WI38 (cell line): ENCODE measurements around the gene MED25.

Source experiments
- H3K4me3 ChIP-seq: 2 replicates; pipeline ENCODE4 v1.5.1; 2011; ENCODE audit warnings: low read depth, mild to moderate bottlenecking, control low read depth, low read length
- CTCF ChIP-seq: IDR thresholded peaks from 2 replicates; pipeline ENCODE4 v1.5.1; 2012; ENCODE audit warnings: low read depth, mild to moderate bottlenecking, control low read depth, low read length

Gene MED25

GRCh38 chr19:49788857-49789256, 29.2 kb upstream of the MED25 start:
- TF ChIP-seq CTCF, result no peak
- no peak overlapping the region for H3K4me3 ChIP-seq

GRCh38 chr19:49790866-49791265, 27.2 kb upstream of the MED25 start:
- no peak overlapping the region for H3K4me3 ChIP-seq
- no peak for TF ChIP-seq CTCF

GRCh38 chr19:49791776-49792445, 26.2 kb upstream of the MED25 start:
- no peak for TF ChIP-seq CTCF
- no peak overlapping the region for H3K4me3 ChIP-seq

- H3K4me3 ChIP-seq, result no peak overlapping the region
- TF ChIP-seq CTCF, result no peak
Measured at GRCh38 chr19:49792829-49793560, 25.1 kb upstream of the MED25 start.

GRCh38 chr19:49793561-49793840, 24.6 kb upstream of the MED25 start:
- H3K4me3 ChIP-seq, result no peak overlapping the region
- no peak for TF ChIP-seq CTCF

GRCh38 chr19:49795615-49796014, 22.5 kb upstream of the MED25 start:
- H3K4me3 ChIP-seq, result no peak overlapping the region
- no peak for TF ChIP-seq CTCF

- no peak overlapping the region for H3K4me3 ChIP-seq
- no peak for TF ChIP-seq CTCF
Measured at GRCh38 chr19:49798574-49798973, 19.5 kb upstream of the MED25 start.
